T-helper 2 cell (primary cell): ENCODE results near the gene MLXIP.
A peak's percentile ranks its signal among the peaks of the same experiment; 100 is the strongest.

Experiments
- DNase-seq, 5 experiments: peaks; one replicate each; pipeline versions ENCODE4 v3.0.0 to v3.0.0-alpha.2; 2012 to 2022

MLXIP gene

DNA sequence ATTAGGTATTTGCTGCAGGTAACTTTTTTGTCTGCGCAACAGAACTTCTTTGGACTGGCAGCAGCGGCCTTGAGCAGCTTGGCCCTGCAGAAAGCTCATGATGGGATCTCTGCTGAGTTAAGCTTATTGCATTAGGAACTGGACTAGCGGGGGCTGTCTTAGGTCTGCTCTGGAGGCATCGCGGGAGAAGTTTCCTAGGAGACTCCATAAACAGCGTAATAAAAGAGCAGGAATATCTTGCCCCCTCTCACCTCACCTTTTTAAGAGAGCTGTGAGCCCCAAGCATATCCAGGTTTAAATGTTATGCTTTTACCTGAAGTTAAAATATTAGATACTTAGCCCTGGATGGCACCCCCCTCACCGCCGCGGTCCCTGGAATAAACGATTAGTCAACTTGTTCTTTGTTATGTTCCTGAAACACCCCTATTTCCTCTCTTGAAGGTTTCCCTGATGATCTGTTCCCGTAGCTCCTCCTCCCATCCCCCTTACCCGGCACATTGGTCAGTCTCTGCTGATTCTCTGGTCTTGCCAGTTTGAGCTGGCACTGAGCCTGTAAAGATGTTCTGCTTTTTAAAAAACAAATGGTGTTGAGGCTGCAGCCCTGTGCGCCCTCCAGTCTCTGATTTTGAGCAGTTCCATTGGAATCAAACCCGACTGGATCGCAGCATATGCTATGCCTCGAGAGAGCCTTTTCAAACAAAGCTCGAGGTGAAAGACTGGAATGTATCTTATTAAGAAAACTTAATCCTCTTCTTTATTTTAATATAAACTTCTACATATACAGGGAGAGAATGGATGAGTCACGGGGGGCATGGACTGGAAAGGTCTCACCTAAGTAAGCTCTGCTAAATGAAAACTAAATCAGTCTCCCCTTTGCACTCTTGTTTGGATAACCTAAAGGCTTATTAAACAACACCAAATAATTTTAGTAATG is 1.9 kb downstream of the MLXIP start:
- DNase-seq, result no peak

DNA sequence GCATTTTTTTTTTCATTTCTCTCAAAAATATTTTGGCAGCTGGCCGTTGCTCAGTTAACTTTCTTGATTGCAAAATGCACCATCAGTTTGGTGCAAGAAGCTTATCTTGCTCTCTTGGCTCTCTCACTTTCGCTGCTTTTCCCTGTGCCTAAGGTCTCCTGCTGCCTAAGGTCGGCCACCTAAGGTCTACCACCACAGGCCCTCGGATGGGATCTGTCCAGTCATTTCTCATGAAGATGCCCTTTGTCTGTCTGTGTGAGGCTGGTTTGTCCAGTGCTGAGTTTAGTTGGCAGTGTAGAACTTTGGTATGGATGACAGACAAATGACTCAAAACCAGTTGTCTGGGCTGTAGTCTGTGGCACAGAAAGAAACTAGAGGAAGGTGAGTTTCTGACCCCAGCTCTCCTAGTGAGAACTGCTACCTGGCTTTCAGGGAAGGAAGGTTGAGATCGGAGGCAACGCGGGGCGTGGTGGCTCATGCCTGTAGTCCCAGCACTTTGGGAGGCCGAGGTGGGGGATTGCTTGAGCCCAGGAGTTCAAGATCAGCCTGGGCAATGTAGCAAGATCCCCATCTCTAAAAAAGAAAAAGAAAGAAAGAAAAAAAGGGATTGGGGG is 2.6 kb downstream of the MLXIP start:
- DNase-seq, result peak in 1 of 5 experiments; percentile 45

DNA sequence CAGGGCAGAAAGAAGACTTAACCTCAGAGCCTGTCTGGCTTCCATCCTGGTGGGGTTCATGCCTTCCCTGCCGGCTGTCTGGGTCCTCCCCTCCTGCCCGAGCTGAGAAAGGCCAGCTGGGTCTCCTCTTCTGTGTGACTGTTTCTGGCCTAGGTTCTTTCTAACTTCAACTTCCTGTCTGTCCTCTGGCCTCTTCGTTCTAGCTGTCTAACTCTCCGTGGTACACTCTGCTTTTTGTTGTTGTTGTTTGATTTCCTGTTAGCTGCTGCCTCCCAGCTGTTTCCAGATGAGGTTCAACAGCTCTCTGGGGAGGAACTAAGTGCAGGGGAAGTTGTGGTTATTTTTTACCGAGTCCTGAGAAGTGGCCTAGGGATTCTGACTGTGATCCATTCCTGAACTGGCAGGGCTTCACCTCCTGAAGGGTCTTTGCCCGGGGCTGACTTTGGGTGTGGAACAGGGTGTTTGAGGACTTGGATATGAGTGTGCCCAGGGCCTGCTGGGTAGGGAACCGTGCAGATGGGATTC is 3.2 kb downstream of the MLXIP start:
- peak in 2 of 5 experiments; percentile 59 to 84 for DNase-seq

DNA sequence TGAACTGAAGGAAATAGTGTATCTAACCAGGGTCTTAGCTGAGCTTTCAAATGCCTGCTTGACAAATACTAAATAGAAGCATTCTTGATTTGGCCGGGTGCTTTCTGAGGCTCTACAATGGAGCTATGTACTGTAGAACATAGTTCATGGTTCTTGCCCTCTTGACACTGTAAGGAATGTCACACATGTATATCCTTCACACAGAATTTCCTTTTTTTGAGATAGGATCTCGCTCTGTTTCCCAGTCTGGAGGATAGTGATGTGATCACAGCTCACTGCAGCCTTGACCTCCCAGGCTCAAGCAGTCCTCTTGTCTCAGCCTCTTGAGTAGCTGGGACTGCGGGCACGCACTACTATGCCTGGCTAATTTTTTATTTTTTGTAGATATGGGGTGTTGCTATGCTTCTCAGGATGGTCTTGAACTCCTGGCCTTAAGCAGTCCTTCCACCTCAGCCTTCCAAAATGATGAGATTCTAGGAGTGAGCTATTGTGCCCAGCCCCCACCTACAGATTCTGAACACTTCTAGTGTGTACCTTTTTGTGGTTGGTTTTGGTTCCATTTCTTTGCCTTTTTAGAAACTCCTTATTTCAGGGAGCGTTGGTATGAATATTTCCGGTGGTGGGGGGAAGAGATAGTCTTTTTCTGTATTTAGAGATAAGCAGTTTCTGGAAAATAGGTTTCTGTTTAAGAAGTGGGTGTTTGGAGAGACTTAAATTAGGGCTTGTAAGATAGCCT is 4.2 kb downstream of the MLXIP start:
- no peak for DNase-seq

DNA sequence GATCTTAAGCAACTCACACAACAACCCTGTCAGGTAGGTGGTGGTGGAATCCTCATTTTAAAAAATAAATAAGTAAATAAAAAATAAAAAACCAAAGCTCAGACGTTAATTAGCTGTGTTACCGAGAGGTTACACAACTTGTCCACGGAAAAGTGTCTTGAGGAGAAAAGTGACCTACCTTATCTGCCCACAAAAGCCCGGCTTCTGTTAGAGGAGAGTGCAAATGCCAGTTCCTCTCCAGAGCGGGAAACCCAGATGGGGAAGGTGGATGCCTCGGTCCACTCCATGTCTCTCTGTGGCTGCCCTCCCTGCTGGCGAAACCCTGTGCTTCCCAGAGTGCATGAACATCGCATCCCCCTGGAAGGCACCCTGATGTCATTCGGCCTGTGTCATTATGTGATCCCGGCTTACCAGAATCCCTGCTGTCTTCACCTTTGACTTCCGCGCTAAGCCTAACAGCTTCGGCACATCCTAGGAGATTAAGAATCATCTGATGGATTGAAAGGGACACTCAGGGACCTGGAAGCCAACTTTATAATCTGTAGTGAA is 6.4 kb downstream of the MLXIP start:
- DNase-seq, result no peak

DNA sequence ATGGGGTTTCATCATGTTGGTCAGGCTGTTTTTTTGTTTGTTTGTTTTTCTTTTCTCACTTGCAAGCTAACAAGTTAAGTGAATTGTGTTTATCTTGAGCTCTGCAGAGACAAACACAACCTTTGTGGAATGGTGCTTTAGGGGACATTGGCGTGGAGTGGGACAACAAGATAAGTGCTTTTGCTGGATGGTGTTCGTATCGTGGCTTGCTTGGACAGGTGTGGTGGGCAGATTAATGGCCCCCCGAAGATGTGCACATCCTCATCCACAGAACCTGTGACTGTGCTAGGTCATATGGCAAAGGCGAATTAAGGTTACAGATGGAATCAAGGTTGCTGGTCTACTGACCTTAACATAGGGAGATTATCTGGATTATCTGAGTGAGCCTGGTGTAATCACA is 7.0 kb downstream of the MLXIP start:
- DNase-seq, result no peak

DNA sequence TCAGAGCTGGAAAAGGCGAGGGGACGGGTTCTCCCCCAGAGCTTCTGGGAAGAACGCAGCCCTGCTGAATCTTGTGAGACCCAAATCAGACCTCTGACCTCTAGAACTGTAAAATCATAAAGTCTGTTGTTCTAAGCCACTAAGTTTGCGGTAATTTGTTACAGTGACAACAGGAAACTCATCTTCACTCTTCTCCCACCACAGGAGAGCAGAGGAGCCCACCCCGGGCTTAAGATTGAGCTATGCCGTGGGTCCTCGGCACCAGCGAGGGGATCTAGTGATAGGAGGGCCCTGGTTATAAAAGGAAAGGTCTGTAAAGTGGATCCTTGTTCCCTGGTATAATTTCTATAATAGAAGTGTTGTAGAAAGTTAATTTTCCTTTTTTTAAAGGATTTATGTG is 7.6 kb downstream of the MLXIP start:
- DNase-seq, result no peak

DNA sequence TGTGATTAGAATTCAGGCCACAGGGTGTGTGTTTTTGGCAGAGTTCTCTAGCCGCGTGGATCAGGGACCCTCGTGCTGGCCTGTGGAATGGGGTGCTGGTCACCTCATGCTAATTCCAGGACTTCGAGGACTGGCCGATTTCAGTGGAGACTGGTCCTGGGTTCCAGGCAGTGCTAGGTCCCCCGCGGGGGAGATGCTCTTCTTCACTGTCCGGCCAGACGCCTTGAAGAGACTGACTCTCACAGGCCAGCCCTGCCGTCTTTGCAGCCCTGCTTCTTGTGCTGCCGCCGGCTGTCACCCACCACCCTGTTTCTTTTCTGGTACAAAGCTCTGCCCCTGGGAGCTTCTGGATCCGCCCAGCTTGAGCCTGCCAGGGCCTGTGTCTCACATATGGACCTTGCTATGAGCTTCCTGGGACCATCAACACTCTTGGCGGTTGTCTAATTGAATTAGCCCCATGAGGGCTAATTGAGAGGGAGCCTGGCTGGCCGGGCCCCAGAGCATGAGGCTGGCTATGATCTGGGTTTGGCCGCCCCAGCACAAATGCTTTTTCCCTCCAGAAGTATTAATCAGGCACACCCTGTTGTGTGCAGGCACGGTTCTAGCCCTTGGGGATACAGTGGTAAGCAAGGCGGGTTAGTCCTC is 8.2 kb downstream of the MLXIP start:
- DNase-seq, result no peak

DNA sequence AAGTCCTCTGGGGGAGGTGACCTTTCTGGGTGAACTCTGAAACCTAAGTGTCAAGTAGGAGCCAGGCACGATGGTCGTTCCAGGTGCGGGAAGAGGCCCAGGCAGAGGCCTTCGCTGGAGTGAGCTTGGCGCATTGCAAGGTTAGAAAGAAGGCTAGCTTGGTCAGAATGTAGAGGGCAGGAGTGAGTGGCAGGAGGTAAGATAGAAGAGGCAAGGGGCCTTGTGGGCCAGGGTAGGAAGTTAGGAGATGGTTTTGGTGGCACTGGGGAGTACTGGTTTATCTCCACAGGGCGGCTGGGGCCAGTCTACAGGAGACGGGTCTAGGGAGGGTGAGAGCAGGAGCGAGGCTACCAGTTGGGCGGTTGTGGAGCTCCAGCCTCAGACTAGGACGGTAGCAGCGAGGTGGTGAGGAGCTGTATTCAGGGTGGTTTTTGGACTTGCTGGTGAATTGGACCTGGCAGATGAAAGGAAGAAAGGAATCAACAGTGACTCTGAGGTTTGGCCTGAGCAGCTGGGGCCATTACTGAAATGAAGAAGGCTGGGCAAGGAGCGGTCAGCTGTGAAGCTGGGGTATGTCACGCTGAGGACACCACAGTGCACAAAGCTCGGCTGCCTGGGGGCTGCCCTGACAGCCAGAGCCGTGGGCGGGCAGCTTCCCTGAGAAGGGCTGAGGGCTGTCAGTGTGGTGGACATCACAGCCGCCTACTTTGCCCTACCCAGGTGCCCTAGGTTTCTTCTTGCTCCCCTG is 9.0 kb downstream of the MLXIP start:
- DNase-seq, result no peak

DNA sequence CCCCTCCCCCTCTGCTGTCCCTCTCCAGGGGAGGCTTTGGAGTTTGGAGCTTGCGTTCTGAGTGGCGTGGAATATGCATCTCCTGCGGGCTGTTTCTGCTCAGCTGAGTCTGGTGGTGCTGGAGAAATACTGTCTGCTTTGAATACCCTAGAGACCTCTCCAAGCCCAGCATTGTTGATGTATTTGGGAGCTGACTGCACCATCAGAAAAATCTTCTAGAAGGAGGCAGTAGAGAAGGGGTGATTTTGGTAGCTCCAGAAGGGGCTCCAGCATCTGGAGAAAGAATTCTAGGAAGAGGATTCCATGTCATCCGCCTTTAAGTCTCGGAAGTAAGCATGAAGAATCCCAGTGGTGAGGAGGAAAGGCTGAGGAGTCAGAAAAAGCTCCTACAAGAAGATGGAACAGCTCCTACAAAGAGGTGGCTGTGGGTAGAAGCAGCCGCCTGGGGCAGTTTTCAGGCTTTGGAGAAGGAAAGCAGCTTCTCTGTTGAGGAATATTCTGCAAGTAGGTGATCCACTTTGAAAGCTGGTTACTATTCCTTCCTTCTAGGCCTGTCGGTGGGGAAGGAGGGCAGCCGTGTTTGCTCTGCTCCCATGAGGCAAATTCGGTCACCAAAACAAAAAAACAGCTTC is 9.7 kb downstream of the MLXIP start:
- no peak for DNase-seq

DNA sequence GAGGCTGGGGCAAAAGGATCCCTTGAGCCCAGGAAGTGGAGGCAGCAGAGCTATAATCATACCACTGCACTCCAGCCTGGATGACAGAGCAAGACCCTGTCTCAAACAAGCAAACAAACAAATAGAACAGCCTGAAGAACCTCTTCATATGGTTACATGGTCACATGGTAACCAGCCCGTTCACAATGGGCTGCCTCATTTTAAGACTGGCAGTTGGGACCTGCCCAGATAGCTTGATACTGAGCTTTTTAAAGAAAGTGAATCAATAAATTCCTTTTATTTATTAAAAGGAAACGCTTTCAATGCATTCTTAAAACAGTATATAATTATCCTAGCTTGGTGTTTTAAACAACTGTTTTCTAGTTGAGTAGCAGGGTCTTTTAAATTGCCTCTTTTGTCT is 10.5 kb downstream of the MLXIP start:
- DNase-seq, result no peak

DNA sequence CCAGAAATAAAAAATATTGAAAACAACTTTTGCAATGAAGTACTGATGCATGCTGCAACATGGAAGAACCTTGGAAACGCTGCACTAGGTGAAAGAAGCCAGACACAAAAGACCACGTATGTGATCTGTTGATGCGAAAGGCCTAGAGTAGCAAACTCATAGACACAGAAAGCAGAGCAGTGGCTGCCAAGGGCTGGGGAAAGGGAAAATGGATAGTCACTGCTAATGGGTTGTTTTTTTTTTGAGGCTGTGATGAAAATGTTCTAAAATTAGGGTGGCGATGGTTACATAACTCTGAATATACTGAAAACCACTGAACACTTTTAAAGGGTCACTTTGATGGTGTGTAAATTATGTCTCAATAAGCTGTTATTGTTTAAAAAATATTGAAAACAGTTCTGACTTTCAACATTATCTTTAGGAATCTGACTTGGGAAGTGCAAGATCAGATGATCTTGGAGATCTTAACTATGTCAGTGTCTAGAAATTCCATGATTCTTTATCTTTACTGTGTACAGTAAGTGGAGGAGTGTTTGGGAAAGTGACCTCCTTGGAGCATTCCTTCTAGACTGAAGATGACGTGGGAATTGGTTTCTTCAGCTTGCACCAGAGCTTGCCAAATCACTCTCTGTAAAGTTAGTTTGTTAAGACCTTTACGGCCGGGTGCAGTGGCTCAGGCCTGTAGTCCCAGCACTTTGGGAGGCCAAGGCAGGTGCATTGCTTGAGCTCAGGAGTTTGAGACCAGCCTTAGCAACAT is 12.4 kb downstream of the MLXIP start:
- no peak for DNase-seq

DNA sequence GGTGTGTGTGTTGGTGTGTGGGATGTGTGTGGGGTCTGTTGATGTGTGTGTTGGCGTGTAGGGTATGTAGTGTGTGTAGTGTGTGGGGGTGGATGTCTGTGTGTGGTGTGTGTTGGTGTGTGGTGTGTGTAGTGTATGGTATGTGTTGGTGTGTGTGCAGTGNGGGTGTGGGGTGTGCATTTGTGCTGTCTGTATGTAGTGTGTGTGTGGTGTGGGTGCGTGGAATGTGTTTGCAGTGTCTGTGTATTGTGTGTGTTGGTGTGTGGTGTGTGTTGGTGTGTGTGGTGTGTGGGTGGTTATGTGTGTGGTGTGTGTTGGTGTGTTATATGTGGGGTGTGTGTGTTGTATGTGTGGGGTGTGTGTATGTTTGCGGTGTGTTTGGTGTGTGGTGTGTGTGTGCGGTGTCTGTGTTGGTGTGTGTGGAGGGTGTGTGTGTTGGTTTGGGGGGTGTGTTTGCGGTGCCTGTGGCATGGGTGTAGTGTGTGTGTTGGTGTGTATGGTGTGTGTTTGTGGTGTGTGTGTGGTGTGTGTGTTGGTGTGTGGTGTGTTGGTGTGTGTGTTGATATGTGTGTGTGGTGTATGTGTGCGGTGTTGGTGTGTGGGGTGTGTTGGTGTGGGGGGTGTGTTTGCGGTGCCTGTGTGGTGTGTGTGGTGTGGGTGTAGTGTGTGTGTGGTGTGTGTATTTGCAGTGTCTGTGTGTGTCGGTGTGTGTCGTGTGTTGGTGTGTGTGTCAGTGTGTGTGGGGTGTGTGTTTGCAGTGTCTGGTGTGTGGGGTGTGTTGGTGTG is 14.7 kb downstream of the MLXIP start:
- DNase-seq, result no peak

DNA sequence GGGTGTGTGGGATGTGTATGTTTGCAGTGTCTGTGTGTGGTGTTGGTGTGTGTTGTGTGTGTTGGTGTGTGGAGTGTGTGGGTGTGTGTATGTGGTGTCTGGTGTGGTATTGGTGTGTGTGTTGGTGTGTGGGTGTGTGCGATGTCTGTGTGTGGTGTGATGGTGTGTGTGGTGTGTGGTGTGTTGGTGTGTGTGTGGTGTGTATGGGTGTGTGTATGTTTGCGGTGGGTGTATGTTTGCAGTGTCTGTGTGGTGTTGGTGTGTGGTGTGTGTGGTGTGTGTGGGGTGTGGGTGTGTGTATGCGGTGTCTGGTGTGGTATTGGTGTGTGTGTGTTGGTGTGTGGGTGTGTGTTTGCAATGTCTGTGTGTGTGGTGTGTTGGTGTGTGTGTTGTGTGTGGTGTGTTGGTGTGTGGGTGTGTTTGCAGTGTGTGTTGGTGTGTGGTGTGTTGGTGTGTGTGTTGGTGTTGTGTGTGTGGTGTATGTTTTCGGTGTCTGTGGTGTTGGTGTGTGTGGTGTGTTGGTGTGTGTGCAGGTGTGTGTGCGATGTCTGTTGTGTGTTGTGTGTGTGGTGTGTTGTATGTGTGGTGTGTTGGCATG is 15.7 kb downstream of the MLXIP start:
- peak in 1 of 5 experiments; percentile 29 for DNase-seq

DNA sequence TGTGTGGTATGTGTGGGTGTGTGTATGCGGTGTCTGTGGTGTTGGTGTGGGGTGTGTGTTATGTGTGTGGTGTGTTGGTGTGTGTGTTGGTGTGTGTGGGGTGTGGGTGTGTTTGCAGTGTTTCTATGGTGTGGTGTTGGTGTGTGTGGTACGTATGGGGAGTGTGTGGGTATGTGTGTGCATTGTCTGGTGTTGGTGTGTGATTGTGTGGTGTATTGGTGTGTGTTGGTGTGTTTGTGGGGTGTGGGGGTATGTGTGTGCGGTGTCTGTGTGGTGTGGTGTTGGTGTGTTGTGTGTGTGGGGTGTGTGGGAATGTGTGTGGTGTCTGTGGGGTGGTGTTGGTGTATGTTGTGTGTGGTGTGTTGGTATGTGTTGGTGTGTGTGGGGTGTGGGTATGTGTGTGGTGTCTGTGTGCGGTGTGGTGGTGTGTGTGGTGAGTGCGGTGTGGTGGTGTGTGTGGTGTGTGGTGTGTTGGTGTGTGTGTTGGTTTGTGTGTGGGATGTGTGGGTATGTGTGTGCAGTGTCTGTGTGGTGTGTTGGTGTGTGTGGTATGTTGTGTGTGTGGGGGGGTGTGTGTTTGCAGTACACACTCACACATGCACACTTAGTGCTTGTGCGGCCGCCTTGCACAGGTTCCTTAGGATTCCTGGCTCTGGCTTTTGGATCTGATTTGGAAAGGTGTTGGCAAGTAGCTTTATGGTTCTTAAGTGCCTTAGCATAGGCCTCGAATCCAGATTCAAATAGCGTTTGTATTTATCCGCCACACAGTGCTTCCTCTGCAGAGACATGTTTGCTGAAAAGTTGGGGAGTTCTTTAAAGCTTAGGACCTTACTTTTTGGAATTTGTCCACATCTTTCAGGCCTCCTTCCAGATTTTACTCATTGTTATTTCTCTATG is 16.4 kb downstream of the MLXIP start:
- peak in 1 of 5 experiments; percentile 50 for DNase-seq

DNA sequence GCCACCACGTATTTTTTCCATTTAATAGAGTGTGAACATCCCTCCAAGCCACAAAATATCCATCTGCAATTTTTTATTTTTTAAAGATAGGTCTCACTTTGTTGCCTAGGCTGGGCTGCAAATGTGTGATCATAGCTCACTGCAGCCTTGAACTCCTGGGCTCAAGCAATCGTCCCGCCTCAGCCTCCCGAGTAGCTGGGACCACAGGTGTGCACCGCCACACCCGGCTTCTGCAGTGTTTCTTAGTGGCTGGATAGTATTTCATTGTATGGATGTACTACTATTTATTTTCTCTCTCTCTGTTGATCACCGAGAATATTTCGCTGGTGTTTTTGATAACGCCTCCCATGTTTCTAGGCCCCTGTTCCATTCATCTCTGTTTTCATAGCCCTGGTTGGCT is 17.5 kb downstream of the MLXIP start:
- DNase-seq, result no peak

DNA sequence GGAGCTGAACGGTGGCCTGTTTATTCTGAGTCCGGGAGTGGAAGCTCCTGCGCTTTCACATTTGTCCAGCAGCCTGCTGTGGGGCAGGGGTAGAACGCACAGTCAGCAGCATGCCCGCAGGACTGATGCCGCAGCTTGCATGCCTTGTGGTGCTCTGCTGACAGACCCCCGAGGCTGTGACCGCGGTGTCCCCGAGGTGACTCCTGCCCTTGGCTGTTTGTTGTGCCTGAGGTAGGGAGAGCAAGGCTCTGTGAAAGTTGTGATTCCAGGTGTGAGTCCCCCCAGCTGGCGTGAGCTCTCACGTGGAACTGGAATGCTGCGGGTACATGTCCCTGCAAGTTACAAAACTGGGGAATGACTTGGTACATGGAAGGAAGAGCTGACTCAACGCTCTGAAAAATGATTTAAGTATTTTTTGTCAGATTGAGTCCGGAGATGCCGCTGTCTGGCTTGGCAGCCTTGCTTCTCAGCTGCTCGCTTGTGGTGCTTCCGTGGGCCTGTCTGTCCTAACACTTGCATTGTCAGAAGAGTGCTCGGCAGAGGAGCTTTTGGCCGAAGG is 18.1 kb downstream of the MLXIP start:
- no peak for DNase-seq

DNA sequence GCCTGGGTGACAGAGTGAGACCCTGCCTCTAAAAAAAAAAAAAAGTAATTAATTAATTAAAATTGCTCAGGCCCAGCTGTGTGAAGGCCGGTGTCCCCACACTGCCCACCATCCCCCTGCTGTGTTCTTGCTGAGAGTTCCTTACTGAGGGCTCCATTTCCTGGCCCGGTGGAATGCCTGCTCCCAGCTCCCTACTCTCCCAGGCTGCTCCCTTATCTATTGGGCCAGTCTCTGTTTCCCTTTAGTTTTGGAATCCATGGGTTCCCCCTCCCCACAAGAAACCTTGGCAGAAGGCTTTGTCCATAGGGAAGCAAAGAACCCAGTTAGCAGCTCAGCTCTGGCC is 19.0 kb downstream of the MLXIP start:
- DNase-seq, result no peak
